Gastroesophageal sphincter (tissue), 4 donors: ENCODE results near the gene ZGPAT. TPM values are rescaled to one million over a fixed set of nuclear protein-coding genes. Genes with fewer than 3 reads are reported as not detected.

ENCODE experiments used
- ATAC-seq: fragments of 150-250 bp; one replicate; pipeline ENCODE4 v1.9.1; 2016; ENCODE audit warnings: mild to moderate bottlenecking, moderate library complexity
- H3K27ac ChIP-seq, 4 donors: fragments of 200-600 bp; sonication (generic) in 3 of 4; 1 replicate in 3 of 4; 2 replicates in 1 of 4; pipeline ENCODE4 v1.5.1; 2016 to 2019
- H3K27me3 ChIP-seq: fragments of 200-600 bp; sonication (generic); one replicate; pipeline ENCODE4 v1.5.1; 2019
- H3K36me3 ChIP-seq, 2 donors: fragments of 200-600 bp; sonication (generic); one replicate each; pipeline ENCODE4 v1.5.1; 2019; ENCODE audit warnings: control low read depth in 1 of 2
- H3K4me1 ChIP-seq, 3 donors: fragments of 200-600 bp; sonication (generic); 1 replicate in 2 of 3; 2 replicates in 1 of 3; pipeline ENCODE4 v1.5.1; 2016 to 2019; ENCODE audit warnings: control low read depth in 2 of 3
- H3K4me3 ChIP-seq, 2 donors: fragments of 200-600 bp; sonication (generic); one replicate each; pipeline ENCODE4 v1.5.1; 2019; ENCODE audit warnings: mild to moderate bottlenecking in 1 of 2, moderate library complexity in 1 of 2
- H3K9me3 ChIP-seq, 3 donors: fragments of 200-600 bp; sonication (generic); one replicate each; pipeline ENCODE4 v1.5.1; 2017 to 2019; ENCODE audit warnings: control low read depth in 2 of 3
- EP300 ChIP-seq: sonication (generic); formaldehyde crosslinking; IDR thresholded peaks from one replicate; pipeline ENCODE4 v1.6.1; 2017; ENCODE audit warnings: antibody characterized with exemption, mild to moderate bottlenecking
- POLR2A ChIP-seq, 2 donors: fragments of 450-650 bp; IDR thresholded peaks; one replicate each; pipeline ENCODE4 v1.6.1; 2017; ENCODE audit warnings: antibody characterized with exemption in 2 of 2, mild to moderate bottlenecking in 2 of 2, moderate library complexity in 1 of 2
- POLR2AphosphoS5 ChIP-seq: sonication (generic); formaldehyde crosslinking; IDR thresholded peaks from one replicate; pipeline ENCODE4 v1.6.1; 2017; ENCODE audit warnings: antibody characterized with exemption
- WGBS, 2 donors: methylation state at CpG; one replicate each; pipeline ENCODE4 v1.1.5; 2018; ENCODE audit warnings: low coverage in 1 of 2; 5-methylcytosine and 5-hydroxymethylcytosine counted together
- total RNA-seq, 4 donors: library from RNA; depleted of rRNA; stranded (reverse); fragments of >200 nt; gene quantifications; one replicate each; pipeline ENCODE4 v1.1.0, GENCODE V29; 2016
- TF ChIP-seq, protein P1 (sequence below), 4 experiments: fragments of 200-600 bp in 2 of 4; fragments of 450-650 bp in 2 of 4; sonication (generic) in 1 of 4; IDR thresholded peaks; one replicate each; pipeline ENCODE4 v1.5.1; 2017 to 2019; ENCODE audit warnings: antibody characterized with exemption in 4 of 4, mild to moderate bottlenecking in 2 of 4, moderate library complexity in 2 of 4

Gene ZGPAT
- total RNA-seq, 4 donors from 2014 or later: 21.7 to 51.7 (median 32.9) TPM

DNA sequence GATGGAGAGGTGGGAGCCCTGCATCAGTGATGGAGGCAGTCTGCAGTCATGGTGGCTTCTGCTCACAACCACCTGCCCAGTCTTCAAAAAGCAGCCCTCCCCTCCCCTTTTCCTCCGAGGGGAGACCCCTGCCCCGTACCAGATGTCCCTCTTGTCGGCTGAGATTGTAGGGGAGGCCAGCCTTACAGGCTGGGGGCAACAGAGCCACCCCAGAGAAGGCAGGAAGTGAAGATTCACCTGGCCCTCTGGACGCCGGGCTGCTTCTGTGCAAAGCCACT lies 6.8 kb upstream of the ZGPAT start:
- Histone ChIP-seq H3K27me3 (no peaks in the 10 kb centered on the region), H3K27ac (no peak overlapping the region), H3K36me3 (peaks cover 0 to 62% of the 10 kb centered on the region in 2 donors), H3K9me3 (no peaks in the 10 kb centered on the region), H3K4me1 (peaks cover 0 to 54% (median 28%) of the 10 kb centered on the region in 3 donors), H3K4me3 (no peak overlapping the region)
- no peak for TF ChIP-seq POLR2A (IDR thresholded peaks at IDR 0.05)
- TF ChIP-seq POLR2AphosphoS5: no peak
- TF ChIP-seq, protein P1, sequence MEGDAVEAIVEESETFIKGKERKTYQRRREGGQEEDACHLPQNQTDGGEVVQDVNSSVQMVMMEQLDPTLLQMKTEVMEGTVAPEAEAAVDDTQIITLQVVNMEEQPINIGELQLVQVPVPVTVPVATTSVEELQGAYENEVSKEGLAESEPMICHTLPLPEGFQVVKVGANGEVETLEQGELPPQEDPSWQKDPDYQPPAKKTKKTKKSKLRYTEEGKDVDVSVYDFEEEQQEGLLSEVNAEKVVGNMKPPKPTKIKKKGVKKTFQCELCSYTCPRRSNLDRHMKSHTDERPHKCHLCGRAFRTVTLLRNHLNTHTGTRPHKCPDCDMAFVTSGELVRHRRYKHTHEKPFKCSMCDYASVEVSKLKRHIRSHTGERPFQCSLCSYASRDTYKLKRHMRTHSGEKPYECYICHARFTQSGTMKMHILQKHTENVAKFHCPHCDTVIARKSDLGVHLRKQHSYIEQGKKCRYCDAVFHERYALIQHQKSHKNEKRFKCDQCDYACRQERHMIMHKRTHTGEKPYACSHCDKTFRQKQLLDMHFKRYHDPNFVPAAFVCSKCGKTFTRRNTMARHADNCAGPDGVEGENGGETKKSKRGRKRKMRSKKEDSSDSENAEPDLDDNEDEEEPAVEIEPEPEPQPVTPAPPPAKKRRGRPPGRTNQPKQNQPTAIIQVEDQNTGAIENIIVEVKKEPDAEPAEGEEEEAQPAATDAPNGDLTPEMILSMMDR (IDR thresholded peaks at IDR 0.05): no peak
- TF ChIP-seq EP300: no peak
- no peak for ATAC-seq
- WGBS, 2 donors: no CpG with 5 or more reads among the region's 5 CpGs

DNA sequence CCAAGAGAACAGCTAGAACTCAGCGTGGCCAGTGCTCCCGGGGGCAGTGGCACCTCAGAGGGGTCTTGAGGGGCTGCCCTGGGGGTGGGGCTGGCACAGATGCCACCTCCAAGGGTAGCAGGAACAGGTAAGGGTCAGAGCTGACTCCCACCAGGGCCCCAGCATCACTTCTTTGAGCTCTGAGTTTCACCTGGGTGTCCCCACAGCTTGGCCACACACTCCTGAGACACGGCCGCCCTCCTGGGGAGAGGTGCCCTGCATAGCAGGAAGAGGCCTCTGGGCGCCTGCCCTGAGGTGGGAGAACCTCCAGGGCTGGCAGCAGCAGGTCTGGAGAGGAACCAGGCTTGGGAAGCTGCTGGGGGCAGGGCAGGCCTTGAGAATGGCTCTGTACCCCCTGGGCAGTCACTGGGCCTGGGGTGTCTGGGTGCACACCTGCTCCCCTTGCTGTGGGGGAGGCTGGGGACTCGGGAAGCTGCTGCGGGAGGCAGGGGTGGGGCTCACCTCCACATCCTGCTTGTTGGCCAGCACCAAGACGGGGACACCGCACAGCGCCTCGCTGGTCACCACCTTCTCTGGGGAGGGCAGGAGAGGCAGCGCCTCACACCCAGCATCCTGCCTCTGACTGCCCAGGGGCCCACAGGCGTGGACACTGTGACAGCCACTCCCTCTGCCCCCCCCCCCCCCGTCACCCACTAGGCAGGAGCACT lies 6.4 kb upstream of the ZGPAT start:
- Histone ChIP-seq H3K27ac (peak overlapping the region in 1 of 4 donors; percentile 21), H3K36me3 (peaks cover 0 to 65% of the 10 kb centered on the region in 2 donors), H3K4me3 (no peak overlapping the region), H3K9me3 (no peaks in the 10 kb centered on the region), H3K27me3 (no peaks in the 10 kb centered on the region), H3K4me1 (peaks cover 0 to 54% (median 31%) of the 10 kb centered on the region in 3 donors)
- no CpG with 5 or more reads among the region's 14 CpGs for WGBS, 2 donors
- ATAC-seq: no peak
- TF ChIP-seq POLR2AphosphoS5 (no peak), POLR2A (IDR thresholded peaks at IDR 0.05) (no peak), EP300 (no peak)
- TF ChIP-seq, protein P1 (IDR thresholded peaks at IDR 0.05): no peak

DNA sequence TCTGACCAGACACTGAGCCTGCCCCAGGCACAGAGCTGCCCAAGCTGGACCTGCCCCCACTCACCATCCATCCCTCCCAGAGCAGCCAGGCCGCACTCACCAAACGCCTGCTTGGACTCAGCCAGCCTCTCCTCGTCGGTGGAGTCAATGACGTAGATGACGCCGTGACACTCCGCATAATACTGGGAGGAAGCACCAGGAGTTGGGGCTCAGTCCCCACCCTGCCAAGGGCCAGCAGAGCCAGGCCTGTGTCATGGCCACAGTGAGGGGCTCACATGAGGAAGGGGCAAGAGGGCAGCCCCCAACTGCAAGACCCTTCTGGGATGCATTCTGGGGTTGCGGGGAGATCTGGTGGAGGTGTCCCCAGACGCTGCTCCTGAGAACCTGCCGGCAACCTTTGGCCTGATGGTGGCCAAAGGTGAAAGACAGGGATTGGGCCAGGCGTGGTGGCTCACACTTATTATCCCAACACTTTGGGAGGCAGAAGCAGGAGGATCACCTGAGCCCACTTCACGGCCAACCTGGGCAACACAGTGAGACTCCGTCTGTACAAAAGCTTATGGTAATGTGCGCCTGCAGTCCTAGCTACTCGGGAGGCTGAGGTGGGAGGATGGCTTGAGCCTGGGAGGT lies 5.7 kb upstream of the ZGPAT start:
- no peak overlapping the region for H3K4me3 ChIP-seq
- WGBS, 2 donors: 100% methylated on average over 1 of the region's 16 CpGs; no CpG with 5 or more reads in 1 of the 2 donors
- H3K36me3 ChIP-seq: peaks cover 0 to 66% of the 10 kb centered on the region in 2 donors
- TF ChIP-seq, protein P1 (IDR thresholded peaks at IDR 0.05): no peak
- no peak for TF ChIP-seq EP300
- no peak for TF ChIP-seq POLR2AphosphoS5
- TF ChIP-seq POLR2A (IDR thresholded peaks at IDR 0.05): no peak
- ATAC-seq: no peak
- H3K9me3 ChIP-seq: no peaks in the 10 kb centered on the region
- no peak overlapping the region for H3K27ac ChIP-seq
- peaks cover 0 to 54% (median 32%) of the 10 kb centered on the region in 3 donors for H3K4me1 ChIP-seq
- no peaks in the 10 kb centered on the region for H3K27me3 ChIP-seq

DNA sequence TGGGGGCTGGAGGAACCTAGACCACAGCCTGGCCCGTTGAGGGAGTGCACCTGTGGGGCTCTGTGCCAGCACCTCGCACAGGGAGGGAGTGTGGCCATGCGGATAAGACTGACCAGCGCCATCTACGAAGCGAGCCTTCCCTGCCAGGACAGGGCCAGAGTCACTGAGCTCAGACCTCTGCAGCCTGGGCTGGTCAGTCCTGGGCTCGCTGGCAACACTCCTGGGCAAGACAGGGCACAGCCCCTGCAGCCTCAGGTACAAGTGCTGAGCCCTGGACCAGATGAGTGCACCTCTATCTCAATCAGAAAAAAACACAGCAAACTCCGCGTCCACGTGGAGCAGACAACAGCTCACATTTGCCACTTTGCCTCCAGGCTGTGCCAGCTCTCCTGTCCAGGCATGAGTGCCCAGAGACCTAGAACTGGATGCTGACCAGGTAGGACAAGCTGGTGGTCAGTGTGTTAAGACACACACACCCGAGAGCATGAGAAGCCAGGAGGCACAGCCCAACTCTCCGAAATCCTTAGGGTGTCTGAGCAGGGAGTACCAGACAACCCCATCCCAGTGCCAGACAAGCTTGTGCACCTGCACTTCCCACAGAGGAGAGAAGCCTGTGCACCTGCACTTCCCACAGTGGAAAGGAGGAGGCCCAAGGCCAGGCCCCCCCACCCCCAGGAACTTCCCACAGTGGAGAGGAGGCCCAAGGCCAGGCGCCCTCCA lies 4.9 kb upstream of the ZGPAT start:
- Histone ChIP-seq H3K27ac (no peak overlapping the region), H3K36me3 (peaks cover 0 to 63% of the 10 kb centered on the region in 2 donors), H3K27me3 (no peaks in the 10 kb centered on the region), H3K4me1 (peaks cover 0 to 48% (median 29%) of the 10 kb centered on the region in 3 donors), H3K4me3 (no peak overlapping the region), H3K9me3 (no peaks in the 10 kb centered on the region)
- ATAC-seq: no peak
- WGBS, 2 donors: 57 to 100% methylated on average over 1 to 6 of the region's 13 CpGs
- TF ChIP-seq POLR2A (IDR thresholded peaks at IDR 0.05) (no peak), POLR2AphosphoS5 (no peak), EP300 (no peak)
- TF ChIP-seq, protein P1 (IDR thresholded peaks at IDR 0.05): no peak
